CD4-positive, alpha-beta memory T cell (primary cell): ENCODE results near the gene PDHX. TPM values are rescaled to one million over a fixed set of nuclear protein-coding genes. Genes with fewer than 3 reads are reported as not detected.

ENCODE experiments used
- CTCF ChIA-PET: fragments of 350-600 bp; sonication (Branson Sonifier 250); formaldehyde crosslinking; loops from one replicate; lab custom pipeline; 2021; ENCODE audit warnings: inconsistent platforms; ENCODE audit not compliant: partially characterized antibody; lab: Charles Lee
- POLR2A ChIA-PET: fragments of 350-600 bp; sonication (Branson Sonifier 250); formaldehyde crosslinking; loops from one replicate; lab custom pipeline; 2021; ENCODE audit not compliant: partially characterized antibody; lab: Charles Lee
- DNase-seq, 5 donors: peaks; one replicate each; pipeline versions ENCODE4 v3.0.0 to v3.0.0-alpha.2; 2020 to 2022; ENCODE audit warnings: mixed read lengths in 1 of 5
- H3K27ac ChIP-seq: one replicate; pipeline ENCODE4 v1.7.0; 2013; ENCODE audit warnings: low read depth, low read length
- H3K27me3 ChIP-seq: 2 replicates; pipeline ENCODE4 v1.7.0; 2013; ENCODE audit warnings: mild to moderate bottlenecking, low read length, moderate library complexity; ENCODE audit not compliant: insufficient read depth
- H3K36me3 ChIP-seq: 2 replicates; pipeline ENCODE4 v1.7.0; 2013; ENCODE audit warnings: mild to moderate bottlenecking, low read length, moderate library complexity; ENCODE audit not compliant: insufficient read depth
- H3K4me1 ChIP-seq: 2 replicates; pipeline ENCODE4 v1.7.0; 2013; ENCODE audit warnings: mild to moderate bottlenecking, low read length, moderate library complexity; ENCODE audit not compliant: insufficient read depth
- H3K4me3 ChIP-seq, 2 donors: one replicate each; pipeline ENCODE4 v1.7.0; 2013; ENCODE audit warnings: low read length in 2 of 2, mild to moderate bottlenecking in 1 of 2
- H3K9me3 ChIP-seq, 2 donors: one replicate each; pipeline ENCODE4 v1.7.0; 2013; ENCODE audit warnings: low read length in 2 of 2, control low read depth in 1 of 2; ENCODE audit not compliant: control insufficient read depth in 1 of 2
- H3K27ac Mint-ChIP-seq, 7 donors: one replicate each; pipeline ENCODE4 v1.8.0; 2020 to 2021; ENCODE audit warnings: mixed read lengths in 7 of 7, mild to moderate bottlenecking in 6 of 7, inconsistent platforms in 3 of 7, moderate library complexity in 3 of 7
- H3K27me3 Mint-ChIP-seq, 2 donors: one replicate each; pipeline ENCODE4 v1.8.0; 2020 to 2021; ENCODE audit warnings: mixed read lengths in 2 of 2
- H3K36me3 Mint-ChIP-seq, 2 donors: one replicate each; pipeline ENCODE4 v1.8.0; 2020 to 2021; ENCODE audit warnings: mixed read lengths in 2 of 2, inconsistent platforms in 1 of 2, mild to moderate bottlenecking in 1 of 2
- H3K4me1 Mint-ChIP-seq, 4 donors: one replicate each; pipeline ENCODE4 v1.8.0; 2020 to 2021; ENCODE audit warnings: mixed read lengths in 4 of 4, mild to moderate bottlenecking in 1 of 4
- H3K4me3 Mint-ChIP-seq, 8 donors: one replicate each; pipeline ENCODE4 v1.8.0; 2020 to 2021; ENCODE audit warnings: mixed read lengths in 8 of 8, mild to moderate bottlenecking in 7 of 8, moderate library complexity in 6 of 8, inconsistent platforms in 3 of 8
- H3K9me3 Mint-ChIP-seq, 8 donors: one replicate each; pipeline ENCODE4 v1.8.0; 2020 to 2021; ENCODE audit warnings: mixed read lengths in 8 of 8, mild to moderate bottlenecking in 5 of 8, inconsistent platforms in 3 of 8, moderate library complexity in 1 of 8
- intact Hi-C: fragments of 100-400 bp; cut with micrococcal nuclease; formaldehyde crosslinking; loops from one replicate; pipeline ENCODE4 v1.15.1; 2023
- polyA plus RNA-seq, 2 donors: library from polyadenylated mRNA; unstranded; fragments of 300-500 nt; fragmentation: Illumina TruSeq; gene quantifications; one replicate each; pipeline ENCODE4 v1.2.3, GENCODE V29; 2021
- total RNA-seq, 2 experiments: library from RNA; stranded (reverse); gene quantifications; one replicate each; pipeline ENCODE4 v1.2.3, GENCODE V29; 2021

The PDHX gene
- total and polyA plus RNA-seq, 4 experiments from 2014 or later, result 17.6 to 43.5 (median 29.8) TPM

DNA sequence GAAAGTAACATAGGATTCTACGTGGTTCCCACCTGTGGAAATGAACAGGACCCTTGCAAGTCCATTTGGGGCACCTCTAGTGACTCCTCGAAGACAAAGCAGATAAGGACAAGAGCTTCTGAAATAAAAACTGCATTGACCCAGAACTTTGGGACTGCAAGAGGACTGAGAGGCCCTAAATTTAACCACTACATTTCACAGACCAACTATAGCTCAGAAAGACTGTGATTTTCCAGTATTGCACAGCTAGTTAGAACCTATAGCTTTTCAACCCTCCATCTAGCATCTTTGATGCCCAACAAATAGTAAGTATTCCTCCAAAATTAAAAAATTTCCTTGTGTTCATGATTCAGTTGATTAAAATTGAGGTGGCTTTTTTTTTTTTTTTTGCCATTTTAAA is 114.9 kb downstream of the PDHX start:
- Mint-ChIP-seq H3K9me3 (peaks cover 0 to 5% (median 0%) of the 10 kb centered on the region in 8 donors), H3K27ac (peak overlapping the region in 5 of 7 donors; percentile 92 to 98 (median 95)), H3K4me1 (peaks cover 36 to 62% (median 46%) of the 10 kb centered on the region in 4 donors), H3K4me3 (peak overlapping the region in 2 of 8 donors; percentile 20 to 73), H3K36me3 (no peaks in the 10 kb centered on the region), H3K27me3 (no peaks in the 10 kb centered on the region)
- CTCF ChIA-PET, result interaction anchor here (1.0 to 3.5 kb wide), 8 partner anchors 9 to 361 kb away, joined by 3 to 12 read pairs (median 3); no protein-coding TSS in a partner anchor
- intact Hi-C loops, result loop anchor here (2.0 kb wide), 1 partner anchor 19 kb away; no protein-coding TSS in a partner anchor
- Histone ChIP-seq H3K27ac (peak overlapping the region; percentile 46), H3K4me1 (peaks cover 48% of the 10 kb centered on the region), H3K9me3 (no peaks in the 10 kb centered on the region), H3K27me3 (no peaks in the 10 kb centered on the region), H3K4me3 (no peak overlapping the region), H3K36me3 (no peaks in the 10 kb centered on the region)
- DNase-seq, result no peak
- POLR2A ChIA-PET, result interaction anchor here (1.0 to 6.0 kb wide), 12 partner anchors 11 to 135 kb away, joined by 3 to 68 read pairs (median 6); partner anchors contain the start of gene CD44

DNA sequence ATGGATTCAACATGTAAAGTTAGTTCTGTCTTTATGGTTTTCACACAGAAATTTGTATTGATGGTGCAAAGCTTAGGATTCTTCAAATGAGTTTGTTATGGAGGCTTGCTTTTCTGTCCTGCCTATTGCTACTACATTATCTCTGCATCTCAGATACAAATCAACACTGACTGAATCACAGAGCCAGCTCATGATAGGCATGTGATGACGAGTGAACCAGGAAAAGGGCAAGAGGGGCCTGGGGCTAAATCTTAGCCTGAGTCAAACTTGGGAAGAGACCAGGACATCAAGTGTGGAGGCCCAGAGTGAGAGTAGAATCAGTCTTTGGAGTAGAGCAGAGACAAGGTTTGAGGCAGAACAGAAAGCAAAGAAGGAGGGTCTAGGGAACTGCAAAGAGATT is 115.4 kb downstream of the PDHX start:
- Mint-ChIP-seq H3K4me1 (peaks cover 36 to 56% (median 47%) of the 10 kb centered on the region in 4 donors), H3K27me3 (no peaks in the 10 kb centered on the region), H3K4me3 (peak overlapping the region in 2 of 8 donors; percentile 1 to 6), H3K27ac (peak overlapping the region in 5 of 7 donors; percentile 10 to 79 (median 32)), H3K9me3 (peaks cover 0 to 5% (median under 1%) of the 10 kb centered on the region in 8 donors), H3K36me3 (no peaks in the 10 kb centered on the region)
- Histone ChIP-seq H3K4me3 (no peak overlapping the region), H3K27ac (no peak overlapping the region), H3K4me1 (peaks cover 49% of the 10 kb centered on the region), H3K36me3 (no peaks in the 10 kb centered on the region), H3K9me3 (no peaks in the 10 kb centered on the region), H3K27me3 (no peaks in the 10 kb centered on the region)
- ChIA-PET CTCF (interaction anchor here (0.8 to 3.5 kb wide), 9 partner anchors 10 to 274 kb away, joined by 3 to 12 read pairs (median 3); no protein-coding TSS in a partner anchor), POLR2A (interaction anchor here (1.1 to 6.0 kb wide), 7 partner anchors 11 to 134 kb away, joined by 3 to 68 read pairs (median 9); partner anchors contain the start of gene CD44)
- DNase-seq, result no peak
- intact Hi-C loops, result loop anchor here (2.0 kb wide), 1 partner anchor 19 kb away; no protein-coding TSS in a partner anchor

DNA sequence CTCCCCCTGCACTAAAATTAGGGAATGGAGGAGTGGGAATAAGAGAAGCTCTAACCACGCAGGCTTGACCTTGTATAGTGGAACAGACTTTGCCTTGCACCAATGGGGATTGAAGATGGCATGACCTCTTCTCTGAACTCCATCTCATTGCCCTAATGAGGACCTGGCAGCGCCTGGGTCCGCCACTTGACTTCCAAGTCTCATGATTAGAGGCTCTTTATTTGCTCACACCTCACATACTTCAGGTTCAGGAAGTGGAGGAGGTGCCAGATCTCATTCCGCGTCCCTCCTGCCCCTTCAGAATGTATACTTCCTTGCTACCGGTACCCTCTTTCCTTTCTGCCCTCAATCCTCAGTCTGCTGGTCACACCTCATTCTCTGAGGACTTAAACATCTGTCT is 116.6 kb downstream of the PDHX start:
- no peak overlapping the region for H3K27ac ChIP-seq
- H3K27me3 Mint-ChIP-seq, result no peaks in the 10 kb centered on the region
- no peak overlapping the region for H3K4me3 ChIP-seq
- peaks cover 49% of the 10 kb centered on the region for H3K4me1 ChIP-seq
- H3K36me3 ChIP-seq, result no peaks in the 10 kb centered on the region
- no peak for DNase-seq
- H3K27me3 ChIP-seq, result no peaks in the 10 kb centered on the region
- H3K4me3 Mint-ChIP-seq, result peak overlapping the region in 2 of 8 donors; percentile 25 to 36
- peak overlapping the region in 4 of 7 donors; percentile 18 to 80 (median 46) for H3K27ac Mint-ChIP-seq
- no peaks in the 10 kb centered on the region for H3K36me3 Mint-ChIP-seq
- CTCF ChIA-PET, result interaction anchor here (1.2 kb wide), 1 partner anchor 20 kb away, joined by 4 read pairs; no protein-coding TSS in a partner anchor
- H3K9me3 Mint-ChIP-seq, result peaks cover 0 to 2% (median 0%) of the 10 kb centered on the region in 8 donors
- intact Hi-C loops, result no loop called here
- POLR2A ChIA-PET, result interaction anchor here (4.9 to 6.0 kb wide), 2 partner anchors 10 to 107 kb away, joined by 35 to 68 read pairs; partner anchors contain the start of gene CD44
- H3K9me3 ChIP-seq, result no peaks in the 10 kb centered on the region
- H3K4me1 Mint-ChIP-seq, result peaks cover 39 to 62% (median 50%) of the 10 kb centered on the region in 4 donors

DNA sequence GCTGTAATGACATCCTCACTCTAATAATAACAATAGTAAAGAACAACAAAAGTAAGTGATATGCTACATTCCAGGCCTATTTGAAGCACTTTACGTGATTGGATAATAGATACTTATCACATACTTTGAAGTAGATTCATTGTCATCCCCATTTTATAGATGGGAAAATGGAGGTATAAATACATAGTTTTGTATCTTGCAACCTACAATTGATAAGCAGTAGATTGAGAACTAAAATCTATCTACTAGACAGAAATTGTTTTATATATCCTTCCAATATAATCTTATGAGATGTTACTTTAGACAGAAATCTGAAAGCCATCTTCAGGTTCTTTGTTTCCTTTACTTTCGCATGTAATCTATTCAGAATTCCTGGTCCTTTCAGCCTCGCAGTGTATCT is 118.0 kb downstream of the PDHX start:
- Mint-ChIP-seq H3K4me1 (peaks cover 39 to 62% (median 50%) of the 10 kb centered on the region in 4 donors), H3K4me3 (no peak overlapping the region), H3K27ac (peak overlapping the region in 3 of 7 donors; percentile 1 to 13 (median 3)), H3K36me3 (no peaks in the 10 kb centered on the region), H3K27me3 (no peaks in the 10 kb centered on the region), H3K9me3 (peaks cover 0 to 2% (median 0%) of the 10 kb centered on the region in 8 donors)
- no peaks in the 10 kb centered on the region for H3K27me3 ChIP-seq
- H3K27ac ChIP-seq, result no peak overlapping the region
- DNase-seq, result no peak
- ChIA-PET CTCF (interaction anchor here (1.1 kb wide), 1 partner anchor 13 kb away, joined by 3 read pairs; no protein-coding TSS in a partner anchor), POLR2A (interaction anchor here (1.4 kb wide), 1 partner anchor 49 kb away, joined by 3 read pairs; no protein-coding TSS in a partner anchor)
- H3K4me1 ChIP-seq, result peaks cover 59% of the 10 kb centered on the region
- H3K36me3 ChIP-seq, result no peaks in the 10 kb centered on the region
- no peak overlapping the region for H3K4me3 ChIP-seq
- no peaks in the 10 kb centered on the region for H3K9me3 ChIP-seq
- intact Hi-C loops, result no loop called here

DNA sequence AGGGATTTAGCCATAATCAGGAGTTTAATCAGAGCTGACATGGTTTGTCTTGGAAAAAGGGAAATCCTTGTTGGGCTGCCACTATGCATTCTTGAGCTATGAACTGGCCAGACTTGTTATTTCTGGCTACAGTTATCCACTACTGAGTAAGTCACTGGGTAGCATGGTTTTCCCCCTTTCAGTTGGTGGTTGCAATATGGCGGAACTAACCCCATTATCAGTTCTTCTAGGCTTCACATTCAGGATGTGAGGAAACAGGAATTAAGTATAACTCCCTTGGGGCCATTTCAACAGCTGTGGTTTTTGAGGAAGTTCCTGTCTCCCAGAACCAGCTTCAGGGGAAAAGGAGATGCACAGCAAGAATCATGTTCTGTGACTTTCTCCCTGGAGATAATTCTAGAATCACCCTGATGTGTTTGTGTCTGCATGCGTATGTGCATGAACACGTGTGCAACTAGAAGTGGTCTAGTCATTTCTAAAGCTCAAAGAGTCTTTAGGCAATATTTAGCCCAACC is 119.5 kb downstream of the PDHX start:
- peaks cover 54% of the 10 kb centered on the region for H3K4me1 ChIP-seq
- H3K9me3 ChIP-seq, result no peaks in the 10 kb centered on the region
- ChIA-PET POLR2A (interaction anchor here (1.0 to 2.4 kb wide), 3 partner anchors 9 to 104 kb away, joined by 3 to 11 read pairs (median 7); partner anchors contain the start of gene CD44), CTCF (interaction anchor here (0.9 to 1.4 kb wide), 3 partner anchors 13 to 449 kb away, joined by 3 read pairs; no protein-coding TSS in a partner anchor)
- no peaks in the 10 kb centered on the region for H3K36me3 Mint-ChIP-seq
- H3K4me3 Mint-ChIP-seq, result no peak overlapping the region
- H3K27ac ChIP-seq, result no peak overlapping the region
- no peak overlapping the region for H3K27ac Mint-ChIP-seq
- intact Hi-C loops, result no loop called here
- no peak for DNase-seq
- no peaks in the 10 kb centered on the region for H3K27me3 Mint-ChIP-seq
- H3K9me3 Mint-ChIP-seq, result peaks cover 0 to 2% (median 0%) of the 10 kb centered on the region in 8 donors
- H3K4me1 Mint-ChIP-seq, result peaks cover 36 to 63% (median 48%) of the 10 kb centered on the region in 4 donors
- no peaks in the 10 kb centered on the region for H3K36me3 ChIP-seq
- no peaks in the 10 kb centered on the region for H3K27me3 ChIP-seq
- H3K4me3 ChIP-seq, result no peak overlapping the region

DNA sequence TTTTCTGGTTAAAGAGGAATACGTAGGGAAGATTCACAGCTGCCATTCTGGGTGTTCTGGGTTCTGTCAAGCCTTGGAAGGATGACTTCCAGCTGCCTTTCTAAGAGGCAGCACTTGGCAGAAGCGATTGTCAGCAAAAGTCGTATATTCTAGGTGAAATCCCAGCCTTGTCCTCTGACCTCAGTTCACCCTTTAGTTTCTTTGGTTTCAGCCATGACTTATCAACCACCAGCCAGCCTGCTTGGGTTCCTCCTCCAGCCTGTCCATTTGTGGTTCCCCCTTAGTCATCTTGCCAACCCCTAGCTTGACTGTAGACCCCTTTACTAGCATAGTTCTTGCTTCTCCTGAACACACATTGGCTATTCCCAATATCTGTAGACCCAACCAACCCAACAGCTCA is 120.2 kb downstream of the PDHX start:
- Mint-ChIP-seq H3K9me3 (peaks cover 0 to 2% (median 0%) of the 10 kb centered on the region in 8 donors), H3K27me3 (no peaks in the 10 kb centered on the region), H3K36me3 (no peaks in the 10 kb centered on the region), H3K4me3 (peak overlapping the region in 1 of 8 donors; percentile 40), H3K4me1 (peaks cover 38 to 63% (median 50%) of the 10 kb centered on the region in 4 donors), H3K27ac (peak overlapping the region in 4 of 7 donors; percentile 17 to 86 (median 26))
- H3K27me3 ChIP-seq, result no peaks in the 10 kb centered on the region
- H3K4me3 ChIP-seq, result no peak overlapping the region
- H3K36me3 ChIP-seq, result no peaks in the 10 kb centered on the region
- POLR2A ChIA-PET, result interaction anchor here (0.9 to 2.4 kb wide), 5 partner anchors 8 to 129 kb away, joined by 3 to 11 read pairs (median 4); partner anchors contain the start of gene CD44
- H3K4me1 ChIP-seq, result peaks cover 55% of the 10 kb centered on the region
- intact Hi-C loops, result no loop called here
- CTCF ChIA-PET, result interaction anchor here (0.9 kb wide), 1 partner anchor 201 kb away, joined by 3 read pairs; no protein-coding TSS in a partner anchor
- no peak for DNase-seq
- no peaks in the 10 kb centered on the region for H3K9me3 ChIP-seq
- H3K27ac ChIP-seq, result no peak overlapping the region
